Testis (tissue), 3 donors: Measurements from ENCODE around the gene FOXN3. TPM values are rescaled to one million over a fixed set of nuclear protein-coding genes. Genes with fewer than 3 reads are reported as not detected.

Experiments
- DNase-seq: peaks from one replicate; pipeline ENCODE4 v3.0.0-alpha.2; 2019
- H3K27ac ChIP-seq, 2 donors: fragments of 200-600 bp; sonication (generic); one replicate each; pipeline ENCODE4 v1.5.1; 2019
- H3K27me3 ChIP-seq: fragments of 200-600 bp; sonication (generic); one replicate; pipeline ENCODE4 v1.5.1; 2019
- H3K36me3 ChIP-seq: fragments of 200-600 bp; sonication (generic); one replicate; pipeline ENCODE4 v1.5.1; 2017; ENCODE audit warnings: low read depth; ENCODE audit errors: missing control alignments
- H3K4me1 ChIP-seq: fragments of 200-600 bp; sonication (generic); one replicate; pipeline ENCODE4 v1.5.1; 2019
- H3K4me3 ChIP-seq, 2 donors: fragments of 200-600 bp; sonication (generic); one replicate each; pipeline ENCODE4 v1.5.1; 2017 to 2019
- H3K9me3 ChIP-seq: fragments of 200-600 bp; sonication (generic); one replicate; pipeline ENCODE4 v1.5.1; 2017
- CTCF ChIP-seq, 3 experiments: fragments of 450-650 bp in 2 of 3; fragments of 200-600 bp in 1 of 3; sonication (generic) in 1 of 3; IDR thresholded peaks; one replicate each; pipeline ENCODE4 v1.5.1; 2016 to 2019; ENCODE audit warnings: antibody characterized with exemption in 3 of 3, mild to moderate bottlenecking in 2 of 3, moderate library complexity in 1 of 3
- POLR2A ChIP-seq: fragments of 450-650 bp; IDR thresholded peaks from one replicate; pipeline ENCODE4 v1.6.1; 2017; ENCODE audit warnings: antibody characterized with exemption, mild to moderate bottlenecking, moderate library complexity
- WGBS, 2 donors: methylation state at CpG; one replicate each; pipeline ENCODE4 v1.1.5; 2018; 5-methylcytosine and 5-hydroxymethylcytosine counted together
- intact Hi-C: fragments of 100-400 bp; cut with DNase I; formaldehyde crosslinking; loops from one replicate; pipeline ENCODE4 v1.15.1; 2023; ENCODE audit warnings: low total_unique reads
- polyA plus RNA-seq: library from polyadenylated mRNA; stranded (reverse); fragments of 350-450 nt; fragmentation: Illumina TruSeq; extraction: RNeasy Lipid Tissue Mini Kit (QIAGEN cat#74804); gene quantifications from one replicate; pipeline ENCODE4 v1.2.3, GENCODE V29; 2014; ENCODE audit warnings: low read depth, low replicate concordance; ENCODE audit not compliant: insufficient read depth
- total RNA-seq, 2 donors: library from RNA; depleted of rRNA; stranded (reverse); fragments of >200 nt; gene quantifications; one replicate each; pipeline ENCODE4 v1.2.3, GENCODE V29; 2016

Gene FOXN3
- total and polyA plus RNA-seq, 3 donors from 2014 or later: 40.7 to 103 (median 100) TPM

GRCh38 chr14:89171628-89172027, 245.4 kb downstream of the FOXN3 start:
- no peak for TF ChIP-seq CTCF (IDR thresholded peaks at IDR 0.05)
- no peak for TF ChIP-seq POLR2A
- no peak for DNase-seq
- intact Hi-C loops: no loop called here
- Histone ChIP-seq H3K27ac (no peak overlapping the region), H3K36me3 (no peaks in the 10 kb centered on the region), H3K4me3 (no peak overlapping the region), H3K27me3 (no peaks in the 10 kb centered on the region), H3K4me1 (no peaks in the 10 kb centered on the region), H3K9me3 (no peaks in the 10 kb centered on the region)

- Histone ChIP-seq H3K4me3 (no peak overlapping the region), H3K36me3 (no peaks in the 10 kb centered on the region), H3K27me3 (no peaks in the 10 kb centered on the region), H3K9me3 (no peaks in the 10 kb centered on the region), H3K27ac (no peak overlapping the region), H3K4me1 (no peaks in the 10 kb centered on the region)
- TF ChIP-seq CTCF (IDR thresholded peaks at IDR 0.05) (no peak), POLR2A (no peak)
- WGBS, 2 donors: 74 to 76% methylated on average over 2 of the region's 2 CpGs
- no peak for DNase-seq
- intact Hi-C loops: no loop called here
Observed at GRCh38 chr14:89171168-89171567, 245.9 kb downstream of the FOXN3 start.

GRCh38 chr14:89167705-89168104, 249.3 kb downstream of the FOXN3 start:
- no peak overlapping the region for H3K4me3 ChIP-seq
- H3K4me1 ChIP-seq: no peaks in the 10 kb centered on the region
- no peak for TF ChIP-seq CTCF (IDR thresholded peaks at IDR 0.05)
- no peak for TF ChIP-seq POLR2A
- intact Hi-C loops: no loop called here
- no peaks in the 10 kb centered on the region for H3K27me3 ChIP-seq
- no peak for DNase-seq
- H3K27ac ChIP-seq: no peak overlapping the region
- no peaks in the 10 kb centered on the region for H3K9me3 ChIP-seq
- H3K36me3 ChIP-seq: no peaks in the 10 kb centered on the region
- 70 to 84% methylated on average over 6 of the region's 6 CpGs for WGBS, 2 donors

GRCh38 chr14:89166633-89167032, 250.4 kb downstream of the FOXN3 start:
- no peaks in the 10 kb centered on the region for H3K27me3 ChIP-seq
- DNase-seq: no peak
- H3K27ac ChIP-seq: no peak overlapping the region
- intact Hi-C loops: no loop called here
- no peaks in the 10 kb centered on the region for H3K4me1 ChIP-seq
- no peaks in the 10 kb centered on the region for H3K36me3 ChIP-seq
- WGBS, 2 donors: 80 to 90% methylated on average over 4 of the region's 4 CpGs
- no peak for TF ChIP-seq POLR2A
- no peak for TF ChIP-seq CTCF (IDR thresholded peaks at IDR 0.05)
- no peak overlapping the region for H3K4me3 ChIP-seq
- H3K9me3 ChIP-seq: no peaks in the 10 kb centered on the region
